Progenitor cell of endocrine pancreas (in vitro differentiated cells): ENCODE measurements around the gene SEC31B. TPM values are rescaled to one million over a fixed set of nuclear protein-coding genes. Genes with fewer than 3 reads are reported as not detected.

Experiments
- DNase-seq: peaks from one replicate; pipeline ENCODE4 v3.0.0; 2021; ENCODE audit warnings: low spot score; ENCODE audit not compliant: unreplicated experiment
- H3K27ac Mint-ChIP-seq: 2 replicates; pipeline ENCODE4 v1.8.0; 2021; ENCODE audit warnings: mild to moderate bottlenecking, moderate library complexity, mixed read lengths
- H3K27me3 Mint-ChIP-seq: 2 replicates; pipeline ENCODE4 v1.8.0; 2021; ENCODE audit warnings: mixed read lengths
- H3K36me3 Mint-ChIP-seq: 2 replicates; pipeline ENCODE4 v1.8.0; 2022; ENCODE audit warnings: mixed read lengths; ENCODE audit not compliant: insufficient read depth
- H3K4me1 Mint-ChIP-seq: 2 replicates; pipeline ENCODE4 v1.8.0; 2021; ENCODE audit warnings: low read depth, mixed read lengths
- H3K4me3 Mint-ChIP-seq: 2 replicates; pipeline ENCODE4 v1.8.0; 2021; ENCODE audit warnings: low read depth, mild to moderate bottlenecking, moderate library complexity, mixed read lengths
- H3K9me3 Mint-ChIP-seq: 2 replicates; pipeline ENCODE4 v1.8.0; 2021; ENCODE audit warnings: low read depth, mixed read lengths
- total RNA-seq: library from RNA; stranded (reverse); gene quantifications from 2 replicates; pipeline ENCODE4 v1.2.1, GENCODE V29; 2021
- TF ChIP-seq, protein P1 (sequence below): fragments of 200-600 bp; sonication (generic); IDR thresholded peaks from one replicate; pipeline ENCODE4 v1.5.0; 2021; ENCODE audit warnings: antibody characterized with exemption, mild to moderate bottlenecking; ENCODE audit not compliant: unreplicated experiment

Gene SEC31B
- total RNA-seq, 1 donor from 2014 or later, result 24.0 TPM

- peaks cover 9% of the 10 kb centered on the region for H3K36me3 Mint-ChIP-seq
- H3K9me3 Mint-ChIP-seq, result no peaks in the 10 kb centered on the region
- no peaks in the 10 kb centered on the region for H3K27me3 Mint-ChIP-seq
- H3K4me3 Mint-ChIP-seq, result peak overlapping the region; percentile 99
- peak overlapping the region; percentile 95 for H3K27ac Mint-ChIP-seq
- TF ChIP-seq, protein P1, sequence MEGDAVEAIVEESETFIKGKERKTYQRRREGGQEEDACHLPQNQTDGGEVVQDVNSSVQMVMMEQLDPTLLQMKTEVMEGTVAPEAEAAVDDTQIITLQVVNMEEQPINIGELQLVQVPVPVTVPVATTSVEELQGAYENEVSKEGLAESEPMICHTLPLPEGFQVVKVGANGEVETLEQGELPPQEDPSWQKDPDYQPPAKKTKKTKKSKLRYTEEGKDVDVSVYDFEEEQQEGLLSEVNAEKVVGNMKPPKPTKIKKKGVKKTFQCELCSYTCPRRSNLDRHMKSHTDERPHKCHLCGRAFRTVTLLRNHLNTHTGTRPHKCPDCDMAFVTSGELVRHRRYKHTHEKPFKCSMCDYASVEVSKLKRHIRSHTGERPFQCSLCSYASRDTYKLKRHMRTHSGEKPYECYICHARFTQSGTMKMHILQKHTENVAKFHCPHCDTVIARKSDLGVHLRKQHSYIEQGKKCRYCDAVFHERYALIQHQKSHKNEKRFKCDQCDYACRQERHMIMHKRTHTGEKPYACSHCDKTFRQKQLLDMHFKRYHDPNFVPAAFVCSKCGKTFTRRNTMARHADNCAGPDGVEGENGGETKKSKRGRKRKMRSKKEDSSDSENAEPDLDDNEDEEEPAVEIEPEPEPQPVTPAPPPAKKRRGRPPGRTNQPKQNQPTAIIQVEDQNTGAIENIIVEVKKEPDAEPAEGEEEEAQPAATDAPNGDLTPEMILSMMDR, result no peak
- peaks cover 16% of the 10 kb centered on the region for H3K4me1 Mint-ChIP-seq
- DNase-seq, result no peak
These were observed 9.3 kb upstream of the SEC31B start for GRCh38 chr10:100528921-100529474.

GRCh38 chr10:100528123-100528886, 8.6 kb upstream of the SEC31B start:
- Mint-ChIP-seq H3K27ac (no peak overlapping the region), H3K4me3 (peak overlapping the region; percentile 99)
- TF ChIP-seq, protein P1, result no peak

GRCh38 chr10:100524638-100525037, 5.0 kb upstream of the SEC31B start:
- peaks cover 13% of the 10 kb centered on the region for H3K4me1 Mint-ChIP-seq

More at GRCh38 chr10:100528123-100528886, 8.6 kb upstream of the SEC31B start:
- no peak for DNase-seq
- Mint-ChIP-seq H3K36me3 (peaks cover 13% of the 10 kb centered on the region), H3K27me3 (no peaks in the 10 kb centered on the region), H3K9me3 (no peaks in the 10 kb centered on the region), H3K4me1 (peaks cover 16% of the 10 kb centered on the region)

DNA sequence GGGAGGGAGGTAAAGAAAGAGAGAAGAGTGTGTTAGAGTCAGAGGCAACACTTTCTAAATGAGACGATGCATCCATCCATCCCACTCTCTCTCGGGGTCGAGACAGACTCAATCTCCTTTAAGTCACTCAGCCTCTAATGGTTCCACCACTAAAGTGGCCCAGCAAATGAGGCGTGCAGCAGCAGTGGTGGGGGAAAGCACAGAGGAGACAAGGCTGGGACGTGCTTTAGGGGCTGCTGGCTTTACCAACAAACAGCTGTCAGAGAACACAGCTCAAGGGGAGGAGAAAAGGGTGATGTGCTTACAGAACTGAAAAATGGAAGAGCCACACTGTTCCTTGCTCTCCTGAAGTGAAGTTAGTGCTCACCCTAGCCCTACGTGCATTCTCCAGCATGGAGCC, 4.5 kb upstream of the SEC31B start:
- Mint-ChIP-seq H3K9me3 (no peaks in the 10 kb centered on the region), H3K36me3 (peaks cover 18% of the 10 kb centered on the region), H3K27ac (no peak overlapping the region), H3K27me3 (peaks cover 16% of the 10 kb centered on the region), H3K4me3 (no peak overlapping the region), H3K4me1 (peaks cover 12% of the 10 kb centered on the region)
- TF ChIP-seq, protein P1, result no peak
- no peak for DNase-seq

More at GRCh38 chr10:100524638-100525037, 5.0 kb upstream of the SEC31B start:
- Mint-ChIP-seq H3K27ac (no peak overlapping the region), H3K4me3 (no peak overlapping the region), H3K27me3 (peaks cover 14% of the 10 kb centered on the region), H3K9me3 (no peaks in the 10 kb centered on the region), H3K36me3 (peaks cover 18% of the 10 kb centered on the region)
- DNase-seq, result no peak
- TF ChIP-seq, protein P1, result no peak

DNA sequence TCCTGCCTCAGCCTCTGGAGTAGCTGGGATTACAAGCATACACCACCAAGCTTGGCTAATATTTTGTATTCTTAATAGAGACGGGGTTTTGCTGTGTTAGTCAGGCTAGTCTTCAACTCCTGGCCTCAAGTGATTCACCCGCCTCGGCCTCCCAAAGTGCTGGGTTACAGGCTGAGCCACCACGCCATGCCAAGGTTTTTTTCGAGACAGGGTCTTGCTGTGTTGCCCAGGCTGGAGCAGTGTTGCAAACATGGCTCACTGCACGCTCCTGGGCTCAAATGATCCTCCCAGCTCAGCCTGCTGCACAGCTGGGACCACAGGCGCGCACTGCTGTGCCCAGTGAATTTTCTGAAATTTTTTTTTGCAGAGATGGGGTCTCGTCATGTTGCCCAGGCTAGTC, 3.3 kb upstream of the SEC31B start:
- TF ChIP-seq, protein P1, result no peak
- H3K36me3 Mint-ChIP-seq, result peaks cover 18% of the 10 kb centered on the region
- H3K4me1 Mint-ChIP-seq, result peaks cover 3% of the 10 kb centered on the region
- no peak overlapping the region for H3K4me3 Mint-ChIP-seq
- peaks cover 24% of the 10 kb centered on the region for H3K27me3 Mint-ChIP-seq
- H3K9me3 Mint-ChIP-seq, result no peaks in the 10 kb centered on the region
- no peak overlapping the region for H3K27ac Mint-ChIP-seq
- no peak for DNase-seq
